ENCODE data around the gene TPSG1. TPM values are rescaled to one million over a fixed set of nuclear protein-coding genes. Genes with fewer than 3 reads are reported as not detected.
"Not testable (repeated sequence)": the region's sequence is repeated elsewhere in the genome, so short reads cannot be mapped to it uniquely, and the experiment has no call there.

Gene TPSG1
- total RNA-seq, 1 donor from 2014 or later, result 1.7 TPM

GRCh38 chr16:1256874-1257322 is 31.8 kb upstream of the TPSG1 start:
- no peak for DNase-seq (ENCODE audit: low spot score)

GRCh38 chr16:1256296-1256873 is 31.3 kb upstream of the TPSG1 start:
- DNase-seq (ENCODE audit: low spot score), result not testable (repeated sequence)

GRCh38 chr16:1255276-1256122 is 30.4 kb upstream of the TPSG1 start, which contains the start of gene TPSD1:
TPSD1 (plus strand) TSS chr16:1256069; CDS start chr16:1256281, 212 bp downstream.
- not testable (repeated sequence) for DNase-seq (ENCODE audit: low spot score)

GRCh38 chr16:1254821-1255220 is 29.8 kb upstream of the TPSG1 start:
- DNase-seq (ENCODE audit: low spot score), result not testable (repeated sequence)

- not testable (repeated sequence) for DNase-seq (ENCODE audit: low spot score)
Measured at GRCh38 chr16:1253701-1254364, 28.8 kb upstream of the TPSG1 start.

- not testable (repeated sequence) for DNase-seq (ENCODE audit: low spot score)
Measured at GRCh38 chr16:1249031-1249755, 24.1 kb upstream of the TPSG1 start.

- DNase-seq (ENCODE audit: low spot score), result not testable (repeated sequence)
Measured at GRCh38 chr16:1247903-1248537, 23.0 kb upstream of the TPSG1 start.

- no peak for DNase-seq (ENCODE audit: low spot score)
Measured at GRCh38 chr16:1245452-1246020, 20.5 kb upstream of the TPSG1 start.

- no peak for DNase-seq (ENCODE audit: low spot score)
Measured at GRCh38 chr16:1244881-1245280, 19.8 kb upstream of the TPSG1 start.

- DNase-seq (ENCODE audit: low spot score), result not testable (repeated sequence)
Measured at GRCh38 chr16:1243907-1244850, 19.1 kb upstream of the TPSG1 start.

- DNase-seq (ENCODE audit: low spot score), result not testable (repeated sequence)
Measured at GRCh38 chr16:1243363-1243762, 18.3 kb upstream of the TPSG1 start.

- not testable (repeated sequence) for DNase-seq (ENCODE audit: low spot score)
Measured at GRCh38 chr16:1241081-1241480, 16.0 kb upstream of the TPSG1 start.

- DNase-seq (ENCODE audit: low spot score), result not testable (repeated sequence)
Measured at GRCh38 chr16:1240436-1240835, 15.4 kb upstream of the TPSG1 start, which contains the start of gene TPSAB1. TPSAB1 (plus strand) TSS chr16:1240705; CDS start chr16:1240939, 234 bp downstream.

GRCh38 chr16:1239575-1239974 is 14.5 kb upstream of the TPSG1 start:
- DNase-seq (ENCODE audit: low spot score), result not testable (repeated sequence)

GRCh38 chr16:1238909-1239308 is 13.8 kb upstream of the TPSG1 start:
- DNase-seq (ENCODE audit: low spot score), result not testable (repeated sequence)

- no peak for DNase-seq (ENCODE audit: low spot score)
Measured at GRCh38 chr16:1237990-1238389, 12.9 kb upstream of the TPSG1 start.

GRCh38 chr16:1236659-1237058 is 11.6 kb upstream of the TPSG1 start:
- not testable (repeated sequence) for DNase-seq (ENCODE audit: low spot score)

- DNase-seq (ENCODE audit: low spot score), result not testable (repeated sequence)
Measured at GRCh38 chr16:1232049-1232748, 7.1 kb upstream of the TPSG1 start.

- DNase-seq (ENCODE audit: low spot score), result not testable (repeated sequence)
Measured at GRCh38 chr16:1231301-1231700, 6.2 kb upstream of the TPSG1 start.
